Lower leg skin (tissue), 4 donors: ENCODE data around the gene LSM4. TPM values are rescaled to one million over a fixed set of nuclear protein-coding genes. Genes with fewer than 3 reads are reported as not detected.

ENCODE experiments used
- DNase-seq, 2 donors: peaks; one replicate each; pipeline ENCODE4 v3.0.0-alpha.2; 2019; ENCODE audit warnings: low spot score in 2 of 2
- H3K4me3 ChIP-seq: fragments of 200-600 bp; sonication (generic); 2 replicates; pipeline ENCODE4 v1.5.1; 2017; ENCODE audit warnings: mild to moderate bottlenecking, low read depth; ENCODE audit not compliant: poor library complexity, severe bottlenecking
- POLR2A ChIP-seq, 2 donors: fragments of 450-650 bp; IDR thresholded peaks; one replicate each; pipeline ENCODE4 v1.6.1; 2016 to 2017; ENCODE audit warnings: antibody characterized with exemption in 2 of 2, mild to moderate bottlenecking in 1 of 2, moderate library complexity in 1 of 2
- WGBS, 2 donors: methylation state at CpG; one replicate each; pipeline ENCODE4 v1.1.5; 2018; 5-methylcytosine and 5-hydroxymethylcytosine counted together
- intact Hi-C: fragments of 100-400 bp; cut with DNase I; formaldehyde crosslinking; loops from one replicate; pipeline ENCODE4 v1.15.0; 2023; ENCODE audit warnings: low total_unique reads
- total RNA-seq, 4 donors: library from RNA; depleted of rRNA; stranded (reverse); fragments of >200 nt; gene quantifications; one replicate each; pipeline ENCODE4 v1.1.0, GENCODE V29; 2016
- TF ChIP-seq, protein P1 (sequence below), 3 donors: fragments of 450-650 bp; IDR thresholded peaks; one replicate each; pipeline ENCODE4 v1.5.1; 2016; ENCODE audit warnings: antibody characterized with exemption in 3 of 3, mild to moderate bottlenecking in 3 of 3, moderate library complexity in 2 of 3

LSM4 gene
- total RNA-seq, 4 donors from 2014 or later = 59.7 to 149 (median 105) TPM

DNA sequence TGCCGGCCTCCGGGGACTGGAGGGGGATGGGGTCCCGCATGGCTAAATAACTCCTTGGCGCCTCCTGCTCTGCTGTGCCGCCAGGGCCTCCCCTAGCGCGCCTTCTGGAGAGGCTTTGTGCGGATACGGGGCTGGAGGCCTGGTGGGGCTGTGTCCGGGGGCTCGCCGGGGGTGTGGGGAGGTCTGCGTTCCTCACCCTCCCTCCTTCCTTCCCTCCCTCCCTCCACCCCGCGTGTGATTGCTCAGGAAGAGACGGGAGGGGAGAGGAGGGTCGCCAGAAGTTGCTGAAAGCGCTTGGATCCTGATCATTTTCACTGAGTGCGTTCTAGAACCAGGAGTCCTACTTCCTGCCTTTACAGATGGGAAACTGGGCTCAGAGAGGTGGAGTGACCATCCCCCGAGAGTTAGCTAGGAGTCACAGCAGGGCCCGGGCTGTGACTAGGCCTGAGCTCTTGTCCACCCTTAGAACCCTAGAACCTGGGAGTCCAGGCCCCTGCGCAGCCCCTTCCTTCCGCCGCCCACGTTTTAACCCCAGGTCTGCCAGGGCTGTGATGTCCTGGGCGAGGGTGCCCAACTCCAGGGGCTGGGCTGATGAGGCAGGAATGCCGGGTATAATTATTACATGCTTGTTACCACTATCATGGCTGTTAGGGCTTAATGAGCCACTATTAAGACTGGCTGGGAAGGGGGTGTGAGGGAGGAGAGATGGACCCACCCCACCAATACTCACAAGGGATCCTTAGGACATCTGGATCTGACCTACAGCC is 40.7 kb downstream of the LSM4 start:
- 1 to 2% methylated on average over 22 to 25 of the region's 27 CpGs for WGBS, 2 donors

DNA sequence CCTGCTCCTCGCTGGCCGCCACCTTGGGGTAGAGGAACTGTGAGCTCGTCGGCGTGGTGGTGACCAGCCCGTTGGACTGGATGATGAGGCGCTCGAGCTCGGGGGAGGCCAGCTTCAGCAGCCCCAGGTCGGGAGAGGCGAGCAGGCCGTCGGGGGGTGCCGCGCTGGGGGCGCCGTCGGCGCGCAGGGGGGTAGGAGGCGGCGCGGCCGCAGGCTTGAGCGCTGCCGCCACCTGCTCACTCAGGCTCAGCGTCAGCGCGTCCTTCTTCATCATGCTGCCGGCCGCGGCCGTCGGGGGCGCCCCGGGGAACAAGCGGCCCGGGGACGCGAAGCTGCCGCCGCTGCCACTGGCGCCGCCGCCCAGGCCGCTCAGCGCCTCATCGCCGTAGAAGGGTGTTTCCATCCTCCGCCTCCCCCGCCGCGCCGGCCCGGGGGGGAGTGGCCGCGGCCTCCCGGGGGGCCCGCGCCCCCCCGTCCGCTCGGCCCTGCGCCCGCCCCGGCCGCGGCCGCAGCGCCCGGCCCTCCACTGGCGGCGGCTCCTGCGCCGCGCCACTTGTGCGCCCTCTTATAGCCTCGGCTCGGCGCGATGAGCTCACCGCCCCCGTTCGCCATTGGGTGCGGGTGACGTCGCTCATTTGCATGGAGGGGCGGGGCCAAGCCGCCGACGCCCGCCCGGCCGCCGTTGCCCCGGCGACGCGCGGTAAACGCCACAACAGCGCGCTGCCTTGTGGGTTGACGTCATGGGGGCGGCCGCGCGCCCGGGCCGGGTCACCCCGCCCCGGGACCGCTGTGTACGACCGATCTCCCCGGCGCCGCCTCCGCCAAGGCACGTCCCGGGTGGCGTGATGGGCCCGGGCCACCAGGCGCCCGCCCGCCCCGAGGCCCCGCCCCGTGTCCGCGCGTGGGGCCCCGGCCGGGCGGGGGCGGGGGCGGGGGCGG is 41.5 kb downstream of the LSM4 start, which contains the start of gene JUND:
Gene JUND, minus strand, starts transcription at position 541 of the 939 bp plus-strand sequence. Its CDS starts 138 bp downstream, at position 403.
- peak within 1 kb of the TSS; percentile 100 for H3K4me3 ChIP-seq
- peak; percentile 96 to 99 for DNase-seq
- TF ChIP-seq POLR2A (IDR thresholded peaks at IDR 0.05) = peak in 1 of 2 donors; percentile 82
- TF ChIP-seq, protein P1, sequence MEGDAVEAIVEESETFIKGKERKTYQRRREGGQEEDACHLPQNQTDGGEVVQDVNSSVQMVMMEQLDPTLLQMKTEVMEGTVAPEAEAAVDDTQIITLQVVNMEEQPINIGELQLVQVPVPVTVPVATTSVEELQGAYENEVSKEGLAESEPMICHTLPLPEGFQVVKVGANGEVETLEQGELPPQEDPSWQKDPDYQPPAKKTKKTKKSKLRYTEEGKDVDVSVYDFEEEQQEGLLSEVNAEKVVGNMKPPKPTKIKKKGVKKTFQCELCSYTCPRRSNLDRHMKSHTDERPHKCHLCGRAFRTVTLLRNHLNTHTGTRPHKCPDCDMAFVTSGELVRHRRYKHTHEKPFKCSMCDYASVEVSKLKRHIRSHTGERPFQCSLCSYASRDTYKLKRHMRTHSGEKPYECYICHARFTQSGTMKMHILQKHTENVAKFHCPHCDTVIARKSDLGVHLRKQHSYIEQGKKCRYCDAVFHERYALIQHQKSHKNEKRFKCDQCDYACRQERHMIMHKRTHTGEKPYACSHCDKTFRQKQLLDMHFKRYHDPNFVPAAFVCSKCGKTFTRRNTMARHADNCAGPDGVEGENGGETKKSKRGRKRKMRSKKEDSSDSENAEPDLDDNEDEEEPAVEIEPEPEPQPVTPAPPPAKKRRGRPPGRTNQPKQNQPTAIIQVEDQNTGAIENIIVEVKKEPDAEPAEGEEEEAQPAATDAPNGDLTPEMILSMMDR (IDR thresholded peaks at IDR 0.05) = no peak
- 1 to 3% methylated on average over 14 to 30 of the region's 138 CpGs for WGBS, 2 donors
- intact Hi-C loops = loop anchor here (2.0 kb wide), 1 partner anchor 41 kb away; the partner anchor contains the start of gene LSM4

More for the DNA sequence above, 40.7 kb downstream of the LSM4 start:
- peak overlapping the region; percentile 27 for H3K4me3 ChIP-seq
- peak in 1 of 2 donors; percentile 94 for DNase-seq
- intact Hi-C loops = no loop called here
- TF ChIP-seq, protein P1 (IDR thresholded peaks at IDR 0.05) = no peak
- TF ChIP-seq POLR2A (IDR thresholded peaks at IDR 0.05) = peak in 1 of 2 donors; percentile 71

DNA sequence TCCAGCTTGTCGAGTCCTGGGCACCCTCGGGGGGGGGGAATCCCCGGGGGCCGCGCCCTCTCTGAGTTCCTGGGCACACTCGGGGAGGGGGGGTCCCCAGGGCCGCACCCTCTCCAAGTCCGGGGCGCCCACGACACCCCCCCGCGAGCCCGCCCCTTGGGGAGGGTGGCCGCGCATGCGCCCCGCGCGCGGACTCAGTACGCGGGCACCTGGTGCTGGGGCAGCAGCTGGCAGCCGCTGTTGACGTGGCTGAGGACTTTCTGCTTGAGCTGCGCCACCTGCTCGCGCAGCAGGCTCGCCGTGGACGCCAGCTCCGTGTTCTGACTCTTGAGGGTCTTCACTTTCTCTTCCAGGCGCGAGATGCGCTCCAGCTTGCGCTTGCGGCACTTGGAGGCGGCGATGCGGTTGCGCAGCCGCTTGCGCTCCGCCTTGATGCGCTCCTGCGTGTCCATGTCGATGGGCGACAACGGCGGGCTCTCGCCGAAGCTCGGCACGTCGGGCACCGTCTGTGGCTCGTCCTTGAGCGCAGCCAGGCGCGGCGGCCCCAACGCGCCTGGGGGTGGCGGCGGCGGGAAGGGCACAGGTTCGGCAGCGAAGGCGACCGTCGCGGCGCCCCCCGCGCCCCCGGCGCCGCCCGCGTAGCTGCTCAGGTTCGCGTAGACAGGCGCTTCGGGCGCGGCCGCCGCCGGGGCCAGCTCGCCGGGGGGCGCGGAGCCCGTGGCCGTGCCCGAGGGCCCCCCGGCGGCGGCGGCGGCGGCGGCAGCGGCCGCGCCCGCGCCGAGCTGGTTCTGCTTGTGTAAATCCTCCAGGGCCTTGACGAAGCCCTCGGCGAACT is 42.4 kb downstream of the LSM4 start:
- 0 to 2% methylated on average over 13 to 45 of the region's 111 CpGs for WGBS, 2 donors
- peak in 1 of 2 donors; percentile 86 for TF ChIP-seq POLR2A (IDR thresholded peaks at IDR 0.05)
- TF ChIP-seq, protein P1 (IDR thresholded peaks at IDR 0.05) = no peak
- peak; percentile 71 to 96 for DNase-seq
- peak overlapping the region; percentile 100 for H3K4me3 ChIP-seq
- intact Hi-C loops = loop anchor here (2.0 kb wide), 1 partner anchor 42 kb away; the partner anchor contains the start of gene LSM4

DNA sequence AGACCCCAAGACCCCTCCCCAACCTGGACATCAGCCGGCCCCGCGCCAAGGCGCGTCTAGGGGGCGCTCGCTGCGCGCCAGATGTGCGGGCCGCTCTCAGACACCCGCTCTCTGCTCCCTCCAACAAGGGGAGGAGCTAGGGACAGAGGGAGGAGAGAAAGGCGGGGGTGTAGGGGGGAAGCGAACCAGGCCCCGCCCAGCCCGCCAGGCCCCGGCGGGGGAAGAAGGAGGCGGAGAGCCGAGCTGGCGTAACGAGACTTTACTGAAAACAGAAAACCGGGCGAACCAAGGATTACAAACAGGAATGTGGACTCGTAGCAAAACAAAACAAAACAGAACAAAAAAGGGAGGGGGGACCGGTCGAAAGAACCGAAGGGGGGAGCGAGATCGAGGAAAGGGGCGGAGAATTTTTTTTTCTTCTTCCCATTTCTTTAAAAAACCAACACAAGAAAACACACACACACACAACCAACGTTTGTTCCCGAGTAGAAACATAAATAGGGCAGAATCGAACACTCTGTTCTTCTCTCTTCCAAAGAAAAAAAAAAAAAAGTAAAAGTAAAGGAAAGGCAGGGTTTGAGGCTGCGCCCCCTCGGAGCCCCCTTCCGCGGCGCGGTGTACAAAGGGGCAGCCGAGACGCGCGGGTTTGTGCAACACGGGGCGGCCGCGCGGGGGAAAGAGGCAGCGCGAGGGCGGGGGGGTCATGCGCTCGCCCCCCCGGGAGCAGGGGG is 43.2 kb downstream of the LSM4 start:
- 0 to 1% methylated on average over 49 to 55 of the region's 55 CpGs for WGBS, 2 donors
- intact Hi-C loops = loop anchor here (2.0 kb wide), 1 partner anchor 43 kb away; the partner anchor contains the start of gene LSM4
- DNase-seq = peak; percentile 94 to 98
- peak overlapping the region; percentile 100 for H3K4me3 ChIP-seq
- TF ChIP-seq POLR2A (IDR thresholded peaks at IDR 0.05) = peak in 1 of 2 donors; percentile 87
- TF ChIP-seq, protein P1 (IDR thresholded peaks at IDR 0.05) = no peak
